Prostate gland (tissue), 2 donors: Measurements from ENCODE around the gene PIK3C2A.

ENCODE experiments used
- POLR2A ChIP-seq: fragments of 450-650 bp; IDR thresholded peaks from one replicate; pipeline ENCODE4 v1.6.1; 2016; ENCODE audit warnings: antibody characterized with exemption, mild to moderate bottlenecking
- POLR2AphosphoS5 ChIP-seq: sonication (generic); formaldehyde crosslinking; IDR thresholded peaks from one replicate; pipeline ENCODE4 v1.6.1; 2017; ENCODE audit warnings: antibody characterized with exemption
- TF ChIP-seq, protein P1 (sequence below), 4 experiments: fragments of 200-600 bp in 2 of 4; fragments of 450-650 bp in 2 of 4; sonication (generic) in 2 of 4; IDR thresholded peaks; 1 replicate in 3 of 4; 2 replicates in 1 of 4; pipeline ENCODE4 v1.5.1; 2016 to 2019; ENCODE audit warnings: antibody characterized with exemption in 4 of 4, mild to moderate bottlenecking in 2 of 4, moderate library complexity in 2 of 4

DNA sequence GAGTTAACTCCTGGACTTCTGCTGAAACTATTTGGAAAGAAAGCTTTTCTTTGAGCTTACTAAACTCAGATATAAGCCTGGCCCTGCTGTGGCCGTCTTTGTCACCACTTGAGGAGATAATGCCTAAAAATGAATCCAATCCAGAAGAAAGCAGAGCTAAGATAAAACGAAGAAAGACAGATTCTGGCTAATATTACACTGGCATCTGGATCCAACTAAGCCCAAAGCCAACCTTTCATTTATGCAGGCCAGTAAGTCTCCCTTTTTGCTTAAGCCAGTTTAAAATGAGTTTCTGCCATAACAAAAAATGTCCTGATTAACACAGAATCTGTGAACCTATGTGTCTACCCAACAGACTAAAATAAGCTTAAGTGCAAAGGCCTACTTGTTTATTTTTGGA, 34.5 kb downstream of the PIK3C2A start:
- TF ChIP-seq, protein P1, sequence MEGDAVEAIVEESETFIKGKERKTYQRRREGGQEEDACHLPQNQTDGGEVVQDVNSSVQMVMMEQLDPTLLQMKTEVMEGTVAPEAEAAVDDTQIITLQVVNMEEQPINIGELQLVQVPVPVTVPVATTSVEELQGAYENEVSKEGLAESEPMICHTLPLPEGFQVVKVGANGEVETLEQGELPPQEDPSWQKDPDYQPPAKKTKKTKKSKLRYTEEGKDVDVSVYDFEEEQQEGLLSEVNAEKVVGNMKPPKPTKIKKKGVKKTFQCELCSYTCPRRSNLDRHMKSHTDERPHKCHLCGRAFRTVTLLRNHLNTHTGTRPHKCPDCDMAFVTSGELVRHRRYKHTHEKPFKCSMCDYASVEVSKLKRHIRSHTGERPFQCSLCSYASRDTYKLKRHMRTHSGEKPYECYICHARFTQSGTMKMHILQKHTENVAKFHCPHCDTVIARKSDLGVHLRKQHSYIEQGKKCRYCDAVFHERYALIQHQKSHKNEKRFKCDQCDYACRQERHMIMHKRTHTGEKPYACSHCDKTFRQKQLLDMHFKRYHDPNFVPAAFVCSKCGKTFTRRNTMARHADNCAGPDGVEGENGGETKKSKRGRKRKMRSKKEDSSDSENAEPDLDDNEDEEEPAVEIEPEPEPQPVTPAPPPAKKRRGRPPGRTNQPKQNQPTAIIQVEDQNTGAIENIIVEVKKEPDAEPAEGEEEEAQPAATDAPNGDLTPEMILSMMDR (IDR thresholded peaks at IDR 0.05) = no peak
- TF ChIP-seq POLR2AphosphoS5 (no peak), POLR2A (no peak)
